Gastroesophageal sphincter (tissue), 4 donors: Measurements from ENCODE around the gene PCGF3. TPM values are rescaled to one million over a fixed set of nuclear protein-coding genes. Genes with fewer than 3 reads are reported as not detected.

Source experiments
- ATAC-seq: fragments of 150-250 bp; one replicate; pipeline ENCODE4 v1.9.1; 2016; ENCODE audit warnings: mild to moderate bottlenecking, moderate library complexity
- H3K27ac ChIP-seq, 4 donors: fragments of 200-600 bp; sonication (generic) in 3 of 4; 1 replicate in 3 of 4; 2 replicates in 1 of 4; pipeline ENCODE4 v1.5.1; 2016 to 2019
- H3K27me3 ChIP-seq: fragments of 200-600 bp; sonication (generic); one replicate; pipeline ENCODE4 v1.5.1; 2019
- H3K36me3 ChIP-seq, 2 donors: fragments of 200-600 bp; sonication (generic); one replicate each; pipeline ENCODE4 v1.5.1; 2019; ENCODE audit warnings: control low read depth in 1 of 2
- H3K4me1 ChIP-seq, 3 donors: fragments of 200-600 bp; sonication (generic); 1 replicate in 2 of 3; 2 replicates in 1 of 3; pipeline ENCODE4 v1.5.1; 2016 to 2019; ENCODE audit warnings: control low read depth in 2 of 3
- H3K4me3 ChIP-seq, 2 donors: fragments of 200-600 bp; sonication (generic); one replicate each; pipeline ENCODE4 v1.5.1; 2019; ENCODE audit warnings: mild to moderate bottlenecking in 1 of 2, moderate library complexity in 1 of 2
- H3K9me3 ChIP-seq, 3 donors: fragments of 200-600 bp; sonication (generic); one replicate each; pipeline ENCODE4 v1.5.1; 2017 to 2019; ENCODE audit warnings: control low read depth in 2 of 3
- CTCF ChIP-seq, 4 experiments: fragments of 200-600 bp in 2 of 4; fragments of 450-650 bp in 2 of 4; sonication (generic) in 1 of 4; IDR thresholded peaks; one replicate each; pipeline ENCODE4 v1.5.1; 2017 to 2019; ENCODE audit warnings: antibody characterized with exemption in 4 of 4, mild to moderate bottlenecking in 2 of 4, moderate library complexity in 2 of 4
- EP300 ChIP-seq: sonication (generic); formaldehyde crosslinking; IDR thresholded peaks from one replicate; pipeline ENCODE4 v1.6.1; 2017; ENCODE audit warnings: antibody characterized with exemption, mild to moderate bottlenecking
- POLR2A ChIP-seq, 2 donors: fragments of 450-650 bp; IDR thresholded peaks; one replicate each; pipeline ENCODE4 v1.6.1; 2017; ENCODE audit warnings: antibody characterized with exemption in 2 of 2, mild to moderate bottlenecking in 2 of 2, moderate library complexity in 1 of 2
- POLR2AphosphoS5 ChIP-seq: sonication (generic); formaldehyde crosslinking; IDR thresholded peaks from one replicate; pipeline ENCODE4 v1.6.1; 2017; ENCODE audit warnings: antibody characterized with exemption
- WGBS, 2 donors: methylation state at CpG; one replicate each; pipeline ENCODE4 v1.1.5; 2018; ENCODE audit warnings: low coverage in 1 of 2; 5-methylcytosine and 5-hydroxymethylcytosine counted together
- total RNA-seq, 4 donors: library from RNA; depleted of rRNA; stranded (reverse); fragments of >200 nt; gene quantifications; one replicate each; pipeline ENCODE4 v1.1.0, GENCODE V29; 2016

PCGF3 gene
- total RNA-seq, 4 donors from 2014 or later: 24.4 to 46.5 (median 40.7) TPM

GRCh38 chr4:815464-816146, 110.0 kb downstream of the PCGF3 start:
- Histone ChIP-seq H3K4me1 (no peaks in the 10 kb centered on the region), H3K36me3 (no peaks in the 10 kb centered on the region), H3K27me3 (peaks cover 91% of the 10 kb centered on the region), H3K9me3 (peaks cover 0 to 10% (median 0%) of the 10 kb centered on the region in 3 donors), H3K27ac (no peak overlapping the region), H3K4me3 (no peak overlapping the region)
- 24 to 32% methylated on average over 8 to 10 of the region's 11 CpGs for WGBS, 2 donors
- ATAC-seq: no peak
- TF ChIP-seq CTCF (IDR thresholded peaks at IDR 0.05): no peak
- no peak for TF ChIP-seq POLR2AphosphoS5
- no peak for TF ChIP-seq POLR2A (IDR thresholded peaks at IDR 0.05)
- TF ChIP-seq EP300: no peak

- Histone ChIP-seq H3K27me3 (peaks cover 91% of the 10 kb centered on the region), H3K4me3 (no peak overlapping the region), H3K4me1 (no peaks in the 10 kb centered on the region), H3K27ac (no peak overlapping the region), H3K9me3 (peaks cover 0 to 10% (median 0%) of the 10 kb centered on the region in 3 donors), H3K36me3 (no peaks in the 10 kb centered on the region)
- no peak for ATAC-seq
- no peak for TF ChIP-seq POLR2AphosphoS5
- no peak for TF ChIP-seq CTCF (IDR thresholded peaks at IDR 0.05)
- no peak for TF ChIP-seq EP300
- TF ChIP-seq POLR2A (IDR thresholded peaks at IDR 0.05): no peak
- WGBS, 2 donors: 60% methylated on average over 2 of the region's 42 CpGs; no CpG with 5 or more reads in 1 of the 2 donors
Observed at GRCh38 chr4:818106-818921, 112.7 kb downstream of the PCGF3 start.

- no peak overlapping the region for H3K27ac ChIP-seq
- peaks cover 91% of the 10 kb centered on the region for H3K27me3 ChIP-seq
- no peak for TF ChIP-seq CTCF (IDR thresholded peaks at IDR 0.05)
- no peak for TF ChIP-seq POLR2AphosphoS5
- TF ChIP-seq POLR2A (IDR thresholded peaks at IDR 0.05): no peak
- no peak for TF ChIP-seq EP300
- H3K4me3 ChIP-seq: no peak overlapping the region
- 66 to 82% methylated on average over 5 to 11 of the region's 20 CpGs for whole genome bisulfite sequencing, 2 donors
- no peaks in the 10 kb centered on the region for H3K36me3 ChIP-seq
- H3K4me1 ChIP-seq: peaks cover 0 to under 1% (median 0%) of the 10 kb centered on the region in 3 donors
- no peak for ATAC-seq
- peaks cover 0 to 10% (median 0%) of the 10 kb centered on the region in 3 donors for H3K9me3 ChIP-seq
Observed at GRCh38 chr4:819401-820229, 114.0 kb downstream of the PCGF3 start.

Other genes starting within 250 kb of the PCGF3 start
- 10 to 100 TPM; 10.2 to 25.2 (median 21.3) TPM for gene ZNF721, start 206.7 kb upstream of the PCGF3 start, total RNA-seq
- gene PIGG, start 206.6 kb upstream of the PCGF3 start, total RNA-seq: 10 to 100 TPM; 19.6 to 77.0 (median 42.9) TPM
- under 1 TPM in 1 of 4 donors, not detected in 3; 0.35 TPM for gene TMEM271, start 129.5 kb upstream of the PCGF3 start, total RNA-seq
- 1 to 10 TPM in 3 of 4 donors, under 1 TPM in 1; 0.81 to 5.5 (median 1.8) TPM for gene PDE6B, start 80.3 kb upstream of the PCGF3 start, total RNA-seq
- 100 to 1,000 TPM in 3 of 4 donors, 10 to 100 TPM in 1; 56.9 to 116 (median 106) TPM for gene ATP5ME, start 31.6 kb upstream of the PCGF3 start, total RNA-seq
- 10 to 100 TPM in 1 of 4 donors, 1 to 10 TPM in 3; 1.5 to 12.6 (median 3.8) TPM for gene MYL5, start 31.3 kb upstream of the PCGF3 start, total RNA-seq
- 1 to 10 TPM; 5.2 to 8.7 (median 7.8) TPM for gene SLC49A3, start 16.7 kb upstream of the PCGF3 start, total RNA-seq
- gene CPLX1, start 120.3 kb downstream of the PCGF3 start, total RNA-seq: under 1 TPM in 3 of 4 donors, not detected in 1; 0.31 to 0.96 (median 0.54) TPM
- 10 to 100 TPM; 70.1 to 95.3 (median 78.1) TPM for gene GAK, start 226.5 kb downstream of the PCGF3 start, total RNA-seq
- 10 to 100 TPM; 21.7 to 40.3 (median 24.2) TPM for gene TMEM175, start 226.6 kb downstream of the PCGF3 start, total RNA-seq